ENCODE measurements around the gene MARCHF10.

DNA sequence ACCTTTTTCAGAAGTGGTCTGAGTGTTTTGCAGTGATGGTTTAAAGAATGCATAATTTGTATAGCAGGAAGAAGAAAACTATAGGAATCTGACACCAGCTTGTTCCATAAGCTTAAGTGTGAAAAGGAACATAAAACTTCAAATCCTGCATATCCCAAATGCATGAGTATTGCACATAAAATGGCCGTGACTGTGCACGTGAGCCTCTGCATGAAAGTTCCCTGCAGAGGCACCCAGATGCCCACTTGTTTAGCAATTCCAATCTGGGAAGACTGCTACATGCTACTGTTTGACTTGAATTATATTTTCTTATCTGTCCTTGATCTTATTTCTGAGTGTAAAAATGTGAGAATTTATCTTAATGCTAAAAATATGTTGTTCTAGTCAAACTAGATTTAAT lies 21.5 kb downstream of the MARCHF10 start:
- TF ChIP-seq, protein P1, sequence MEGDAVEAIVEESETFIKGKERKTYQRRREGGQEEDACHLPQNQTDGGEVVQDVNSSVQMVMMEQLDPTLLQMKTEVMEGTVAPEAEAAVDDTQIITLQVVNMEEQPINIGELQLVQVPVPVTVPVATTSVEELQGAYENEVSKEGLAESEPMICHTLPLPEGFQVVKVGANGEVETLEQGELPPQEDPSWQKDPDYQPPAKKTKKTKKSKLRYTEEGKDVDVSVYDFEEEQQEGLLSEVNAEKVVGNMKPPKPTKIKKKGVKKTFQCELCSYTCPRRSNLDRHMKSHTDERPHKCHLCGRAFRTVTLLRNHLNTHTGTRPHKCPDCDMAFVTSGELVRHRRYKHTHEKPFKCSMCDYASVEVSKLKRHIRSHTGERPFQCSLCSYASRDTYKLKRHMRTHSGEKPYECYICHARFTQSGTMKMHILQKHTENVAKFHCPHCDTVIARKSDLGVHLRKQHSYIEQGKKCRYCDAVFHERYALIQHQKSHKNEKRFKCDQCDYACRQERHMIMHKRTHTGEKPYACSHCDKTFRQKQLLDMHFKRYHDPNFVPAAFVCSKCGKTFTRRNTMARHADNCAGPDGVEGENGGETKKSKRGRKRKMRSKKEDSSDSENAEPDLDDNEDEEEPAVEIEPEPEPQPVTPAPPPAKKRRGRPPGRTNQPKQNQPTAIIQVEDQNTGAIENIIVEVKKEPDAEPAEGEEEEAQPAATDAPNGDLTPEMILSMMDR (IDR thresholded peaks at IDR 0.05): no peak
- TF ChIP-seq POLR2A (IDR thresholded peaks at IDR 0.05): no peak
